PC-9 (cell line): ENCODE data around the gene ANKDD1A.

Experiments used
- CTCF ChIP-seq: fragments of 200-600 bp; sonication (generic); conservative IDR thresholded peaks from 2 replicates; pipeline ENCODE4 v1.6.1; 2017; ENCODE audit warnings: mixed run types, antibody characterized with exemption, mild to moderate bottlenecking, moderate library complexity
- EZH2 ChIP-seq: fragments of 200-600 bp; sonication (generic); IDR thresholded peaks from 2 replicates; pipeline ENCODE4 v1.8.0; 2017; ENCODE audit warnings: antibody characterized with exemption, low read depth

- TF ChIP-seq CTCF (no peak), EZH2 (no peak)
These were observed 75.4 kb downstream of the ANKDD1A start for GRCh38 chr15:64987136-64987535.
